ENCODE data around the gene MAB21L2. TPM values are rescaled to one million over a fixed set of nuclear protein-coding genes. Genes with fewer than 3 reads are reported as not detected.

MAB21L2 gene
- polyA plus RNA-seq (0.92 and 1.6 TPM in 2 replicates), polyA minus RNA-seq (2.2 and 4.6 TPM in 2 replicates)

DNA sequence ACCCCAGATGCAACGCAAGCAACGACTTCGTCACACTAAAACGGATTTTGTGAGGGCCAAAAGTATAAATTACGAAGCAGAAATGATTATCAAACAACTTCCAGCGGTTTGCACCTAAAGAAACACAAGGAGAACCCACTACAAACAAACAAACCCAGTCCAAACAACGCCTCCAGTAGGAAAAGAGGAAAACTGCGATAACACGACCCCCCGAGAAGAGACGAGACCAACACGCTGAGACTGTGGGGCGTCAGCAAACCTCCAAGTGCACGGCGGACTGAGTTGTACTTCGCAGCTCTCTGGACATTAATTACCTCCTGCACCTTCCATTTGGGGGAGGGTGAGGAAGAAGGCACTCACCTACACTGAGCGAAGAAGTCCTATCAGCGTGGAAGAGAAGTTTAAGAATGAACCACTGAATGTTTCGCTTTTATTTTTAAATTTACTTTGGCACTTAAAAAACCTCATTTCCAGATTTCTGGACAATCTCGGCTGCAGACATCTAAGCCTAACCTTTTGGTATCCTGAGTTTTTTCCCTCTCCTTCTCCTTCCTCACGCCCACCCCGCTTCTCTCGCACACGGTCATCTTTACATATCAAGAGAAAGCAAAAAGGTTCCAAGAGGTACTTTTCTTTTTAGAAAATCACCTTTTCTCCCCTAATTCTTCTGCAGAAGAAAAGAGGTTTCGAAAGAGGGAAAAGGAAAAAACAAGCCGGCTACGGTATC, at the start of gene MAB21L2:
Gene MAB21L2, plus strand, starts transcription at position 6 of the 727 bp plus-strand sequence. CDS start 879 bp downstream, outside the sequence.
- Histone ChIP-seq H4K20me1 (ENCODE audit: insufficient read depth) (no peaks in the 10 kb centered on the region), H3K9me3 (ENCODE audit: low read length) (no peaks in the 10 kb centered on the region), H3K9me2 (ENCODE audit: insufficient read depth, low read length) (no peaks in the 10 kb centered on the region), H2AFZ (ENCODE audit: low read depth, low read length) (no peak within 1 kb of the TSS), H3K36me3 (ENCODE audit: insufficient read depth, low read length) (no peaks in the 10 kb centered on the region), H3K79me2 (replicated peaks; ENCODE audit: insufficient read depth, low read length) (no peaks in the 10 kb centered on the region), H3K9ac (ENCODE audit: low read length) (no peak within 1 kb of the TSS), H3K4me3 (ENCODE audit: low read length) (peak within 1 kb of the TSS; percentile 53), H3K27ac (ENCODE audit: low read length) (no peak within 1 kb of the TSS), H3F3A (ENCODE audit: insufficient read depth, low read length, poor library complexity, severe bottlenecking) (no peaks in the 10 kb centered on the region), H3K27me3 (ENCODE audit: insufficient read depth, low read depth, low read length) (peaks cover 100% of the 10 kb centered on the region), H3K4me2 (ENCODE audit: low read length) (no peak within 1 kb of the TSS)
- no peak for TF ChIP-seq CTCF (IDR thresholded peaks at IDR 0.05; ENCODE audit: poor library complexity, severe bottlenecking)
- TF ChIP-seq POLR2AphosphoS5 (IDR thresholded peaks at IDR 0.05): peak; percentile 23

DNA sequence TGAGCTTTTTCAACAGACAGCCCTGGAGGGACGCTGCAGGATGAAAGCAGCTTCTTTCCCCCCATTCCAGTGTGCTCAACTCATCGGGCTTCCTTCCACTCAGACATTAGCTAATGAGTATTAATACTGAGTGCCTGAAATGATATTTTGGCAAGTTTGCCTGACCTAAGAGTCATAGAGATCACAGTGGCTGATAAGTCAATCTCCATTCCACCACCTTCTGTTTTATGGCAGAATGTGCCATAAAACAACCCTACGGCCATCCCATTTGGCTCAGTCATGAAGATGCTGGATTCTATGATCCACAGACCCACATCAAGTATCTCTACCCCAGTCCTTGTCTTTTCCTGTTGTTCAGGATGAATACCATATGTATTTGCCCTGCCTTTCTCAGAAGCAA, 48.3 kb upstream of the MAB21L2 start:
- peaks cover 5% of the 10 kb centered on the region for H3K27me3 ChIP-seq (ENCODE audit: insufficient read depth, low read depth, low read length)
- no peaks in the 10 kb centered on the region for H3K9me2 ChIP-seq (ENCODE audit: insufficient read depth, low read length)
- no peaks in the 10 kb centered on the region for H3K9me3 ChIP-seq (ENCODE audit: low read length)
- H2AFZ ChIP-seq (ENCODE audit: low read depth, low read length): no peak overlapping the region
- H3K27ac ChIP-seq (ENCODE audit: low read length): no peak overlapping the region
- H3K4me2 ChIP-seq (ENCODE audit: low read length): no peak overlapping the region
- H3K36me3 ChIP-seq (ENCODE audit: insufficient read depth, low read length): no peaks in the 10 kb centered on the region
- no peaks in the 10 kb centered on the region for H4K20me1 ChIP-seq (ENCODE audit: insufficient read depth)
- H3K79me2 ChIP-seq (replicated peaks; ENCODE audit: insufficient read depth, low read length): no peaks in the 10 kb centered on the region
- TF ChIP-seq EP300 (conservative IDR thresholded peaks at IDR 0.05; ENCODE audit: poor library complexity, severe bottlenecking): no peak
- no peak for TF ChIP-seq SMC3 (conservative IDR thresholded peaks at IDR 0.05; ENCODE audit: poor library complexity)
- no peak for TF ChIP-seq RAD21 (conservative IDR thresholded peaks at IDR 0.05)
- no peak for TF ChIP-seq TAF1 (IDR thresholded peaks at IDR 0.05; ENCODE audit: low read depth)
- TF ChIP-seq EZH2 (IDR thresholded peaks at IDR 0.05; ENCODE audit: borderline replicate concordance, insufficient read depth, low read length, poor library complexity, severe bottlenecking): no peak
- no peak for TF ChIP-seq REST (IDR thresholded peaks at IDR 0.05; ENCODE audit: borderline replicate concordance)
- no peak for TF ChIP-seq CTCF (IDR thresholded peaks at IDR 0.05; ENCODE audit: poor library complexity, severe bottlenecking)
- TF ChIP-seq POLR2AphosphoS5 (IDR thresholded peaks at IDR 0.05): no peak
- no peak for TF ChIP-seq MXI1 (conservative IDR thresholded peaks at IDR 0.05; ENCODE audit: poor library complexity, severe bottlenecking)
- no peaks in the 10 kb centered on the region for H3F3A ChIP-seq (ENCODE audit: insufficient read depth, low read length, poor library complexity, severe bottlenecking)
- H3K9ac ChIP-seq (ENCODE audit: low read length): no peak overlapping the region
- no peak overlapping the region for H3K4me3 ChIP-seq (ENCODE audit: low read length)

Measured in neural cell (in vitro differentiated cells).